GM21723 (cell line): ENCODE measurements around the gene PIGL.
"Not testable (repeated sequence)": the region's sequence is repeated elsewhere in the genome, so short reads cannot be mapped to it uniquely, and the experiment has no call there.

Source experiments
- ATAC-seq: cut with Tn5 transposase; IDR thresholded peaks from one replicate; pipeline ENCODE4 v1.9.1; 2021; ENCODE audit warnings: mild to moderate bottlenecking, moderate library complexity; ENCODE audit not compliant: unreplicated experiment

Gene PIGL

DNA sequence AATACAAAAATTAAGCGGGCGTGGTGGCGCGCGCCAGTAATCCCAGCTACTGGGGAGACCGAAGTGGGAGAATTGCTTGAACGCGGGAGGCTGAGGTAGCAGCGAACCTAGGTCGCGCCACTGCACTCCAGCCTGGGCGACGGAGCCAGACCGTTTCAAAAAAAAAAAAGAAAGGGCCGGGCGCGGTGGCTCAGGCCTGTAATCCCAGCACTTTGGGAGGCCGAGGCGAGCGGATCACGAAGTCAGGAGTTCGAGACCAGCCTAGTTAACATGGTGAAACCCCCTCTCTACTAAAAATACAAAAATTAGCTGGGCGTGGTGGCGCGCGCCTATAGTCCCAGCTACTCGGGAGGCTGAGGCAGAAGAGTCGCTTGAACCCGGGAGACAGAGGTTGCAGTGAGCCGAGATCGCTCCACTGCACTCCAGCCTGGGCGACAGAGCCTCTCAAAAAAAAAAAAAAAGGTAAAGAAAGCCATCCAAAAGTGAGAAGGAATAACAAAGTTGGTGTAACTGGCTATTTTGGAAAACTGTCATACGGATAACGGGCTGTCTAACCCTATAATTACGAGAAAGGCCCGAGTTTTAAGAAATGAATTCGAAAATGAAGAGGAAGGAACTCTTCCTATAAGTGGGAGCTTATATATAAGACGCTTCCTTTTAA lies 539 bp upstream of the PIGL start:
- not testable (repeated sequence) for ATAC-seq

DNA sequence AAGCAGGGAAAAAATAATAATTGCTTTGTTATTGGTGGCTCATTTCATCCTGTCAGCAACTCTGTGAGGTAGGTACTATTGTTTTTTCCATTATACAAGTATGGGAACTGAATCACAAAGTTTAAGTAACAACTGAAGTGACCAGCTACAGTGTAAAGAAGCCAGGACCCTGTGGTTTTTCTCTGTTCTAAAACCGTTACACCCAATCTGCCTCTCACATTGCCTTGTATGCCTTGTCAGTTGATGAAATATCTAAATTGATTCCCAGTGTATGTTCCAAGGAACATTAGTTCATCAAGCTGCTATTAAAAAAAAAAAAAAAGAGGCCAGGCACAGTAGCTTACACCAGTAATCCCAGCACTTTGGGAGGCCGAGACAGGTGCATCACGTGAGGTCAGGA lies 5.4 kb downstream of the PIGL start:
- no peak for ATAC-seq

DNA sequence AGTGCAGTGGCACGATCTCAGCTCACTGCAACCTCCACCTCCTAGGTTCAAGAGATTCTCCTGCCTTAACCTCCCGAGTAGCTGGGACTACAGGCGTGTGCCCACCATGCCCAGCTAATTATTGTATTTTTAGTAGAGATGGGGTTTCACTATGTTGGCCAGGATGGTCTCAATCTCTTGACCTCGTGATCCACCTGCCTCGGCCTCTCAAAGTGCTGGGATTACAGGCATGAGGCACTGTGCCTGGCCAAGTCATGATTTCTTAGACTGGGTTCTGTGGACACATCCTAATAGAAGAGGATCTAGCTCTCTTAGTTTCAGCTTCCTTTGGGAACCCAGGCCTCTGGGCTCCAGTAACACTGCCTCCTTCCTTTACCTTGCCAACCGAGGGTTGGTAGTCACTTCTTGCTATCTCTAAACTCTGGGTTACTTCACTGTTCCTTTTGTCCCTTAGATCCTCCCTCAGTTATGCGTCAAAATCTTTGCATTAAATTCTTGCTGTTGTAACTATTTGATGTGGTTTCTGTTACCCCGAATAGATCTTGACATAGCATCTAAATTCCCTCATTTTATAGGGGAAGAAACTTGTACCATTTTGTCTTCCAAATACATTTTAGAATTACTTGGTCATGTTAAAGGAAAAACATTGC lies 13.0 kb downstream of the PIGL start:
- ATAC-seq, result not testable (repeated sequence)

DNA sequence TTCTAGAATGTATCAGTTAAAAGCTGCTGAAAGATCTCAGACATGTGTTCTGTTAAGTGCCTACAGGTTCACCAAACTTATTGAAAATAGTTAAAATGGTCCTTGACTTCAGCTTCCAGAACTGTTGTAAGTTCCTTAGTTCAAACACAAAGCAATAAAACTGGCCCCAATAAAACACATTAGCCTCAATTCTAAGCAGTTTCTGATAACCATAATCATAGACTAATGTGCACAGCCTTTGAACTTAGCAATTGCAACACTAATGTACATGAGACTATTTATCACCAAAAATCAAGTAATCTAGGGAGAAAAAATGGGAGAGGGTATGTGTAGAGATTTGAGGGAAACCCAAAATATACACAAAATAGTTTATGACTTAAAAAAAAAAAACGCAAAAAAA lies 15.4 kb downstream of the PIGL start:
- no peak for ATAC-seq

DNA sequence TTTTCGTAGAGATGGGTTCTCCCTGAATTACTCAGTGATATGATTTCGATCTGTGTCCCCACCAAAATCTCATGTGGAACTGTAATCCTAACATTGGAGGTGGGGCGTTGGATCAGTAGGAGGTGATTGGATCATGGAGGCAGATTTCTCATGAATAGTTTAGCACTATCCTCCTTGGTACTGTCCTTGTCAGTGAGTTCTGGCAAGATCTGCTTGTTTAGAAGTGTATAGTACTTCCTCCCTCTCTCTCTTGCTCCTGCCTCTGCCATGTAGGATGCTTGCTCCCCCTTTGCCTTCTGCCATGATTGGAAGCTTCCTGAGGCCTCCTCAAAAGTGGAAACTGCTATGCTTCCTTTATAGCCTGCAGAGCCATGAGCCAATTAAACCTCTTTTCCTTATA lies 22.9 kb downstream of the PIGL start:
- no peak for ATAC-seq

DNA sequence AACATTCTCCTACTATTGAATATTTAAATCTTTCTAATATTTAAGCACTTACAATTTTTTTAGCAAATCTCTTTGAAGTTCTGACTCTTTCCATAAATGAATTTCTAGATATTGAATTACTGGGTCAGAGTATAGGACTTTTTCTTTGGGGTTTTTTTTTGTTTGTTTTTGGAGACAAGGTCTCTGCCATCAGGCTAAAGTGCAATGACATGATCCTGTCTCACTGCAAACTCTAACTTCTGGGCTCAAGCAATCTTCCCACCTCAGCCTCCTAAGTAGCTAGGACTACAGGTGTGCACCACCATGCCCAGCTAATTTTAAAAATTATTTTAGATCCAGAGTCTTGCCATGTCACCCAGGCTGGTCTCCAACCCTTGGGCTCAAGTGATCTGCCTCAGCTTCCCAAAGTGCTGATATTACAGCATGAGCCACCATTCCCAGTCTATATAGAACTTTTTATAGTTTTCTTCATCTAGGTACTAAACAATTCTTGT lies 24.9 kb downstream of the PIGL start:
- ATAC-seq, result no peak

DNA sequence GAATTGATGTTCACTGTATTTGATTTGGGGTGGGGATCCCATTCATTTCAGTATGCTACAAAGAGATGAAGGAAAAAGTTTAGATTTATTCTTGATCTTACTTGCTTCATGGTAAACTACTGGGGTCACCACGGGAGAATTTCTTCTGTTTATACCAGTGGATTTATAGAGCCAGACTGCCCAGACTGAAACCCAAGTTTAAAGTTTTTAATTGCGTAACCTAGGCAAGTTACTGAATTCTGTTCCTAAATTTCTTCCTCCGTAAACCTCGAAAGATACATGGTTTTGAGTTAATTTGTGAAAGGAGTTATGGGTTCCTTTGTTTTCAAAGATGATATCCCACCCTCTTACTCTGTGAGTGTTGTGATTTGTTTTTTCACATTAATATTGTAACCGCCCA lies 26.4 kb downstream of the PIGL start:
- ATAC-seq, result no peak

DNA sequence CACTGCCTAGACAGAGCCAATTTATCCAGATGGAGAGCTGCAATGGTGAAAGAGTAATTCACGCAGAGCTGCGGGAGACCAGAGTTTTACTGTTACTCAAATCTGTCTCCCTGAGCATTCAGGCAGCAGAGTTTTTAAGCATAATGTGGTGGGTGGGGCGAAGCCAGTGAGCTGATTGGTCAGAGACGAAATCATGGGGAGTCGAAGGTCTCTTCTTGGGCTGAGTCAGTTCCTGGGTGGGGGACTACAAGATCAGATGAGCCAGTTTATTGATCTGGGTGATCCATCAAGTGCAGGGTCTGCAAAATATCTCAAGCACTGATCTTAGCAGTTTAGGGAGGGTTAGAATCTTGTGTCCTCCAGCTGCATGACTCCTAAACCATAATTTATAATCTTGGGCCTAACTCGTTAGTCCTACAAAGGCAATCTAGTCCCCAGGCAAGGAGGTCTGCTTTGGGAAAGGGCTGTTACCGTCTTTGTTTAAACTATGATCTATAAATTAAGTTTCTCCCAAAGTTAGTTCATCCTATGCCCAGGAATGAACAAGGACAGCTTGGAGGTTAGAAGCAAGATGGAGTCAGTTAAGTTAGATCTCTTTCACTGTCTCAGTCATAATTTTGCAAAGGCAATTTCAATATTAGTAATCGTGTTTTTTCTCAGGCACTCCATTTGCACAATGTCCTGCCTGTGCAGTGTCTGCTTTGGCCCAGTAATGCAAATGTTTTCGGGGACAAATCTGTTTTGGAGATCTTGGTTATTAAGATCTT lies 27.0 kb downstream of the PIGL start:
- no peak for ATAC-seq

DNA sequence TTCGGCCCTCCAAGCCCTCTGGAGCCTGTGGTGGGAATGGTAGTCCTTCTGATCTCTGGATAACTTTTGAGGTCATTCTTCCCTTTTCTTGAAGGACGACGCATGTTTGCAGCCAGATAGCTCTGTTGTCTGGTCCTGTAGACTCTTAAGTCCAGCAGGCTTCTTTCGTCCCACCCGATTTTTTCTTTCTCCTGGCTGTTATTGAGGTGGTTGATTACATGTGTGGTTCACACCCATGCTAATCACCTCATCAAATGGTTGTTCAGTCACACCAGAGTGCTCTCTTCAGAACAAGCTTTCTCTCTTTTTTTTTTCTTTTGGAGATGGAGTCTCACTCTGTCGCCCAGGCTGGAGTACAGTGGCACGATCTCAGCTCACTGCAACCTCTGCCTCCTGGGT lies 30.6 kb downstream of the PIGL start:
- no peak for ATAC-seq

DNA sequence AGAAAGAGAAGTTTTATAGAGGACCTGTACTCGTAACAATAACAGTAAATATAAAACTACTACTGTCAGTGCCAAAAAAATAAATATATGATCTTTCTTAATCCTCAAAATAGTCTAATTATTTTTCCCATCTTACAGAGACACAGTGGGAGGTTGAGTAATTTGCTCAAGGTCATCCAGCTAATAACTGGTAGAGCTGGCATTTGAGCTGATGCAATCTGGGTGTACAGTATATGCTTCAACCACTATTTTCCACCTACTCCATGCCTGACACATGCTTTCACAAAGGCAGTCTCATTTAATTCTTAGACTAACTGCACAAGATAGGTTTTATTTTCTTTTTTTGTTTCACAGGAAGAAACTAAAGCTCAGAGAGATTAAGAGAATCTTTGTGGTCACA lies 33.6 kb downstream of the PIGL start:
- no peak for ATAC-seq

DNA sequence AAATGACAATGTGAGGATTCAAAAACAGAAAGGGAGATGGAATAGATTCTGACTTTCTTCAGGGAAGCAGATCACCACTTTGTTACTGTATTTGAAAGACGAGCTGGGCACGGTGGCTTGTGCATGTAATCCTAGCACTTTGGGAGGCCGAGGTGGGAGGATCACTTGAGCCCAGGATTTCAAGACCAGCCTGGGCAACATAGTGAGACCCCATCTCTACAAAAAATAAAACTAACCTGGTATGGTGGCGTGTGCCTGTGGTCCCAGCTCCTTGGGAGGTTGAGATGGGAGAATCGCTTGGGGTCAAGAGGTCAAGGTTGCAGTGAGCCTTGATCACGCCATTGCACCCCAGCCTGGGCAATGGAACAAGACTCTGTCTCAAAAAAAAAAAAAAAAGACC lies 34.0 kb downstream of the PIGL start:
- no peak for ATAC-seq

DNA sequence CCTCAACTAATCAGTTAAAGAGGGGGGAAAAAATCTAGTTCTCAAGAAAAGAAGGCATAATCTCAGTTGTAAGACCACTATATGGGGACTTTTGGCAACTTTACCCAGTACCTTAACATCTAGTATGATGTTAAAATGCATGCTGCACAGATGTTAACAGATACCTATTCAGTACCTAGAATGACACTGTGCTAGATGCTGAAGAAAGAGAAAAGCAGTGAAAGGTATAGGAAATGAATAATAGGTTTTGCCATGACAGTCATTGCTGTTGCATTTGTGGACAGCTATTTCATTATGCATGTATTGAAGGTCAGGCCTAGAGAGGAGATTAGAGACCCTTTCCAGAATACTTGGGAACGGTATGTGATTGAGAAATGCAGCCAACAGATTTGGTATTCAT lies 34.5 kb downstream of the PIGL start:
- no peak for ATAC-seq

DNA sequence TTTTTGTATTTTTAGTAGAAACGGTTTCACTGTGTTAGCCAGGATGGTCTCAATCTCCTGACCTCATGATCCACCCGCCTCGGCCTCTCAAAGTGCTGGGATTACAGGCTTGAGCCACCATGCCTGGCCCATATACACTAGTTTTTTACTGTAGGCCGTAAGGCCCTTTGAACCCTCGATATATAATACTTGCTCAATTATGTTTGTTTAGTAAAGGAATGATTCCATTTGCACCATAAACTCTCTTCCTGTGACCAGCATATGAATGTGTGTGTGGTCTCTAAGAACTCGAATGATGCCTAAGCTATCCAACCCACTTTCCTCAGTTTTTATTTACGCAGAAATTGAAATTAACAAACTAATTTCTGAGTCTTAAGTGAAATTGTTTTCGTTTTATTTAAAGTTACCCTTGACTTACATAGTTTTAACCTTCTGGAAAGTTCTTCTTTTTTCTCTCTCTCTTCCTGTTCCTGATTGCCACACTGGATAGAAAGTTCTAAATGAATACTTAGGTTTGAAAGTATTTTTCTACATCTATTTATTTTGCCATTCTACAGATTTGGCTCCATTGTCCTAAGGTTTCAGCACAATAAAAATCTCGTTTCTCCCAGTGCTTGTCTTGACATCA lies 37.9 kb downstream of the PIGL start:
- ATAC-seq, result no peak

DNA sequence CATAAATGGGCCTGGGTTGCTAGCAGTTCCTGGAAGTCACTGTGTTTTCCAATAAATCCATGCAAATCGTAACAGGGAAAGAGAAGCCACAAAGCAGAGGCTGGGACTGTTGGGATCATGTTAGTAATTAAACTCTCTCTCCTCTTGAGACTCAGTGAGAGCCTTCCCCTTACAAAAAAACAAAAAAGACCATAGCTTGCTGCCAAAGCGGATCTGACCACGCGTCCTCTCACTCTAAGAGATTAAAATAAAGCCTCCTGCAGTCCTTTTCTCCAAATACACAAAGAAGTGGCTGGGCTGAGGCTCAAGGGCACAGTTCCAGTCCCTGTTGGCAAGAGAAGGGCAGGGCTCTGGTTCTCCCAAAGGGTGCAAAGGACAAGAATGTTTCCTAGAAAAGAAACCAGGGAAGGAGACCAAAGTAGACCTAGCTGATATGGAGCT lies 38.5 kb downstream of the PIGL start:
- no peak for ATAC-seq

DNA sequence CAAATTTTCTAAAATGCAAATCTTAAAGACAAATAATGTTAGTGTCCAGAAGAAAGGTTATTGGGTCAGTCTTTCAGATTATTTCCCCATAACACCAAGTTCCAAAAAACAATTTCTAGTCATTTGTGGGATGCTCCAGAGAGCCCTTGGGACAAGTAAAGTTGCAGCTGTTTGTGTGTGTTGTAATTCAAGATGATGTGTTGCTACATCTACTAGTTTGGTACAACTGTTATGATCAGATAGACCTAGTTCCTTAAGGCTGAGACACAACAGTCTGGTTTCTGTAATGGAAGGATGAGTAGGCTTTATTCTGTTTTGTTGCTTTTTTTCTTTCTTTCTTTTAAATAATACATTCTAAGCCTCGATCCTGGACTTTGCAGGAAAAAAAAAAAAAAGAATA lies 41.9 kb downstream of the PIGL start:
- ATAC-seq, result no peak

DNA sequence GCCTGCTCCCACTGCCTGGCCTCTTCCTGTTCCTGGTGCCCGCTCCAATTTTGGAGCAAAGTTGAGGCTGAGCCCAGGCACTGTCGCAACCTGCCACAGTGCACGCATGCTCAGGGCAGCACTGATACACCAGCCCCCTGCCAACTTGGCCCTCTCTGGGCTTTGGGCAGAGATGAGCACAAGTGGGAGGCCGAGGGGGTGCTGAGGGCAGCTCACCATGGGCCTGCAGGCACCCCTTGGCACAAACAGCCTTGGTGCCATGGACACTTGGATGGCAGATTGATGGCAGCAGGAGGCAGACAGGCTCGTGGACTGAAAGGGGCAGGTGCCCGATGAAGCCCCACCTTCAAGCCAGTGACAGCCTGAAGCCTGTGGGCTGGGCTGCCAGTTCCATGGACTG lies 42.9 kb downstream of the PIGL start:
- no peak for ATAC-seq

DNA sequence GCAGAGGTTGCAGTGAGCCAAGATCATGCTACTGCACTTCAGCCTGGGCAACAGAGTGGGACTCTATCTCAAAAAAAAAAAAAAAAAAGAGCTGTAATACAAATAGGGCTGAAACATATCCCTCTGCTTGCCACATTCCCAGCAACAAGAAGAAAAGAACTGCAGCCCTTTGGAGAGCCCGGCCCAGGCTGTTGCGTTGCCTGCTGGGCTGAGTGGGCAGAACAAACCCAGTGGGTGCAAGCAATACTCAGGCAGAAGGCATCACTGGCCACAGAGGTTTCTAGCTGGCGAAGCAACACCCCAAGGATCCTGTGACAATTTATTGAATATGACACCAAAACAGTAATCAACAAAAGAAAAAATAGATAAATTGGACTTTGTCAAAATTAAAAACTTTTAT lies 44.0 kb downstream of the PIGL start:
- ATAC-seq, result no peak

DNA sequence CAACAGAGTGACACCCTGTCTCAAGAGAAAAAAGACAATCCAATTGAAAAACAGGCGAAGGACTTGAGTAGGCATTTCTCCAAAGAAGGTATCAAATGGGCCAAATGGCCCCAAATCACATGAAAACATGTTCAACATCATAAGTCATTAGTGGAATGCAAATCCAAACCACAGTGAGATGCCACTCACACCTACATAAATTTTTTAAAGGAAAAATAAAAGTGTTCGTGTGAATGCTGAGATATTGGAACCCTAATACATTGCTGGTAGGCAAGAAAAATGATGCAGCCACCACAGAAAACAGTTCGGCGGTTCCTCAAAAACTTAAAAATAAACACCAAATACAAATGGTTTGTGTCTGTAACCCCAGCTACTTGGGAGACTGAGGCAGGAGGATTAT lies 45.2 kb downstream of the PIGL start:
- ATAC-seq, result no peak

DNA sequence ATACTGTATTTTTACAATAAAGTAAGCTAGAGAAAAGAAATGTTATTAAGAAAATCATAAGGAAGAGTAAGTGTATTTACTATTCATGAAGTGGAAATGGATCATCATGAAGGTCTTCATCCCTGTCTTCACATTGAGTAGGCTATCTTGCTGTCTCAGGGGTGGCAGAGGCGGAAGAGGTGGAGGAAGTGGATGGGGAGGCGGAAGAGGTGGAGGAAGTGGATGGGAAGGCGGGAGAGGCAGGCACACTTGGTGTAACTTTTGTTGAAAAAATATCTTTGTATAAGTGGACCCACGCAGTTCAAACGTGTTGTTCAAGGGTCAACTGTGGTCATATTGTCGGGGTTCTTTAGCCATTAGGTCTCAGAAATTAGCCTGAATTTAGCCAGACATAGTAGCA lies 50.2 kb downstream of the PIGL start:
- ATAC-seq, result no peak

DNA sequence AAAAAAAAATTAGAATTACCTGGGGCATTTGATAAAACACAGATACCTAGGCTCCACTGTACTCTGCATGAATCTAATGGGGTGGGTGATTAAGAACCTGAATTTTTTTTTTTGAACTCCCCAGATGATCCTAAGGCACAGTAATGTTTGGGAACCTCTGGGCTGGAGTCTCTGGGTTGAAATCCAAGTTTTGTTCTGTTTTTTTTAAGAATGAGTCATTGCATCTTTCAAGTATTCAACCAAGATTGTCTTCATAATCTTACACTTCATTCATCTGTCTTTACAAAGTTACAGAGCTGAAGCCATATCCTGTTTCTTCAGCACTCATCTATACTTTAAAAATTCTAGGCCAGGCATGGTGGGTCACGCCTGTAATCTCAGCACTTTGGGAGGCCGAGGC lies 52.6 kb downstream of the PIGL start:
- no peak for ATAC-seq

DNA sequence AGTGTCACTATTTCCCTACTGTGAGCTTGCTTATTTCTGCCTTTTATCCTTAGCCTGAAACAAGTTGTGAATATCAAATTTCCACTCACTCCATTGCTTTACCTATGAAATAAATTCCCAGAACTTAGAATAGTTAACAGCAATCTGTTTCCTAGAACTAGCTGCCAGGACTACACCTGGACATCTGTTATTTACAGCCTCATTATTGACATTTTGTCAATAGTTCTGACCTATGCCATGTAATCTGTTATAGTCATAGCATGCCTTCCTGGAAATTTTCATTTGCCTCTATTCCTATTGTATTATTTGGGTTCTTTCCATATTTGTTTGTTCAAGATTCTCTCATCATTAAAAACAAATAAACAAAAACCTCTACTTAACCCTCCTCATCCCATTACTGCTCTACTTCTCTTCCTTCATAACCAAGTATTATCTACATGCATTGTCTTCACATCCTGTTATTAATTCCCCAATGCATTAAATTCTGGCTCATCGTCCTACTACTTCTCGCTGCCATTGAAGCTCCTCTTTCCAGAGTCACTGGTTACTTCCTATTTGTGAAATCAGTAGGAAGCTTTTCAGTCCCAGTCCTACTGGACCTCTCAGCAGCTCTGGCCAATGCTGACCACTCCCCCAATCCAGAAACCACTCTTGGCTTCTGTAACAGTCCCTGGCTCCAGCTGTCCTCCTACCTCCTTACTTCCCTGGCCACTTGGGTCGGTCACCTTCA lies 55.3 kb downstream of the PIGL start:
- no peak for ATAC-seq
